Pancreas (tissue), 10 donors: ENCODE measurements around the gene KCNMB3. TPM values are rescaled to one million over a fixed set of nuclear protein-coding genes. Genes with fewer than 3 reads are reported as not detected.

Experiments
- ATAC-seq, 4 donors: fragments of 200-7000 bp; cut with Tn5 transposase; one replicate each; pipeline versions ENCODE4 v1.8.0 to v1.9.1; 2020; ENCODE audit warnings: mild to moderate bottlenecking in 4 of 4, moderate library complexity in 4 of 4
- DNase-seq, 6 donors: peaks; one replicate each; pipeline ENCODE4 v3.0.0-alpha.2; 2020
- FAIRE-seq: peaks from 2 replicates; lab custom pipeline; 2012; peaks lifted over from hg19 to GRCh38; lab: Jason Lieb, UNC
- H3K27ac ChIP-seq, 4 donors: fragments of 200-600 bp; sonication (generic); 1 replicate in 3 of 4; 2 replicates in 1 of 4; pipeline versions ENCODE4 v1.5.0 to v1.8.0; 2020
- H3K27me3 ChIP-seq, 4 donors: fragments of 200-600 bp; one replicate each; pipeline ENCODE4 v1.8.0; 2021
- H3K36me3 ChIP-seq, 3 donors: fragments of 200-600 bp; sonication (generic) in 1 of 3; one replicate each; pipeline versions ENCODE4 v1.5.0 to v1.8.0; 2020 to 2021
- H3K4me1 ChIP-seq, 3 donors: fragments of 200-600 bp; one replicate each; pipeline ENCODE4 v1.8.0; 2021
- H3K4me3 ChIP-seq, 4 donors: fragments of 200-600 bp; sonication (generic) in 2 of 4; one replicate each; pipeline versions ENCODE4 v1.5.0 to v1.8.0; 2020 to 2021
- H3K9me3 ChIP-seq, 4 donors: fragments of 200-600 bp; one replicate each; pipeline ENCODE4 v1.8.0; 2021
- CTCF ChIP-seq, 4 donors: fragments of 200-600 bp; sonication (generic) in 3 of 4; IDR thresholded peaks; one replicate each; pipeline versions ENCODE4 v1.5.0 to v1.8.0; 2021; ENCODE audit warnings: antibody characterized with exemption in 4 of 4
- WGBS, 2 donors: extraction: QIAGEN DNeasy Blood & Tissue Kit; methylation state at CpG; one replicate each; pipeline ENCODE4 v1.1.7; 2013; 5-methylcytosine and 5-hydroxymethylcytosine counted together
- intact Hi-C, 3 donors: fragments of 100-400 bp; cut with DNase I; formaldehyde crosslinking; loops; one replicate each; pipeline versions ENCODE4 v1.11.1 to v1.14.2; 2022
- polyA plus RNA-seq, 2 donors: library from polyadenylated mRNA; stranded (reverse); fragments of 200-250 nt; gene quantifications; one replicate each; pipeline ENCODE4 v1.2.3, GENCODE V29; 2013
- total RNA-seq, 6 donors: library from RNA; stranded (reverse); fragmentation: NEBNext Ultra II Directional in 4 of 6; extraction: Animal tissue kit (Norgen Biotek cat#: 25700) in 4 of 6; gene quantifications; one replicate each; pipeline versions ENCODE4 v1.2.1 to v1.2.4, GENCODE V29; 2021 to 2023
- donor health status: healthy with polysubstance abuse.
- donor health status: DM: no; HTN: no; CAD: no; lungs with moderate emphysema.
- donor health status: DM: no; HTN: no; CAD: no.
- donor health status: control.
- donor health status: control.
- donor health status: Bipolar disorder and iron deficiency.
- donor health status: DM: yes; HTN: yes; CAD: no.
- donor health status: DM: no; HTN: no; CAD: no.
- donor health status: DM: no; HTN: no; CAD: no.
- donor health status: DM: yes; HTN: yes; CAD: no.

The KCNMB3 gene
- total and polyA plus RNA-seq, 8 donors = 1.4 to 7.8 (median 3.2) TPM

DNA sequence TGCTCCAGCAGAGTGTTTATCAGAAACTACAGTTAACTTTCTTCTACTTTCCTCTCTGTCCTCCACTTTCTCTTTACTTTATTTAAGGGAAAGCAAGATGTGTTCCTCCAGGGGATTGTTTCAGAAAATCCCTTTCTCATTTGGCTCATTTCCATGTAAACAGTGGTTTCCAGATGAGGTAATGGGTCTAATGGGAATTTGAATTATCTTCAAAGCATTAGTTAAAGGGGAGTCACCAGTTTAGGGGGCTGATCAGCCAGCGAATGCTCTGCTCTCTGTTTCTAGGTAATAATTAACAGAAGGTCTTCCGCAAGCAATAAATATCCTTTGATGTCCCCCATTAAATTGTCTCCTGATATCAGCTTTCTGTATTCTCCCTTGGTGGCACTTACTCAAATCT is 41.5 kb upstream of the KCNMB3 start:
- WGBS, 2 donors = 52 to 62% methylated on average over 2 of the region's 2 CpGs
- no peak for FAIRE-seq
- no peak for ATAC-seq
- H3K27me3 ChIP-seq = no peaks in the 10 kb centered on the region
- DNase-seq = no peak
- TF ChIP-seq CTCF (IDR thresholded peaks at IDR 0.05) = no peak
- H3K9me3 ChIP-seq = no peaks in the 10 kb centered on the region
- no peaks in the 10 kb centered on the region for H3K4me1 ChIP-seq
- no peaks in the 10 kb centered on the region for H3K36me3 ChIP-seq
- intact Hi-C loops = no loop called here
- H3K27ac ChIP-seq = no peak overlapping the region
- H3K4me3 ChIP-seq = no peak overlapping the region

DNA sequence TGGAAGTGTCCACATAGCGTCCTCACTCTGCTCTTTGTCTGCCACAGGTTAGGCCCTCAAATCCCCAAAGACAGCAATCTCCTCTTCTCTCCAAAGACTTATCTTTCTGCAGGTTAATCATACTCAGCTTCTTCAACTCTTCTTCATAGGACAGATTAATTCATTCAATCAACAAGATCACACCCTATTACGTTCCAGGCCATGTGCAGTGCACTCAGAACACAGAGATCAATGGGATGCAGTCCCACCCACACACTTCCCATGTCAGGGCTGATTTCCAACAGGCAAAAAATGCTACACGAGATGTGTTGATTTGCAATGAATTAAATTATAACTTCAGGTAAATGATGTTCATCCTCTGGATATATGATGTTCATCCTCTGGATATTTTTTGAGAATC is 38.4 kb upstream of the KCNMB3 start:
- Histone ChIP-seq H3K27ac (no peak overlapping the region), H3K36me3 (no peaks in the 10 kb centered on the region), H3K27me3 (no peaks in the 10 kb centered on the region), H3K9me3 (no peaks in the 10 kb centered on the region), H3K4me3 (no peak overlapping the region), H3K4me1 (no peaks in the 10 kb centered on the region)
- ATAC-seq (no peak), FAIRE-seq (no peak), DNase-seq (no peak)
- intact Hi-C loops = no loop called here
- WGBS, 2 donors = 60 to 63% methylated on average over 3 of the region's 3 CpGs
- no peak for TF ChIP-seq CTCF (IDR thresholded peaks at IDR 0.05)

DNA sequence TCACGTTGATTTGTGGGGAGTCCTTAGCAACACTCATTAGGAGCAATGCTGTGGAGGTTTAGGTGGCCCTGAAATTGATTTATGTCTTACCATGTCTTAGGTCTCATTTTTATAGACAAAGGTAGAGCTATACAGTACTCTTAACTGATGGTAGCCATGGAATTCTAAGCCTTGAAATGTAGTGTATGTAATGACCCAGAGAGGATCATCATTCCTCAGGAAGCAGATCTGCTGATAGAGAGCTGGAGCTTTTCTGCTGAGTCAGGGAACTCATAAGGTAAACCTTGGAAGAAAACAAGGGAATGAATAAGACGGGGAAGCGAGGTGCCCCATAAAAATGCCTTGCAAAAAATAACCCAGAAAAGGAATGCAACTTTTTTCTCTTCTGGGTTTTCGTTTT is 37.9 kb upstream of the KCNMB3 start:
- DNase-seq (no peak), ATAC-seq (no peak), FAIRE-seq (no peak)
- no peak overlapping the region for H3K4me3 ChIP-seq
- H3K27ac ChIP-seq = no peak overlapping the region
- intact Hi-C loops = no loop called here
- 48 to 59% methylated on average over 4 of the region's 4 CpGs for WGBS, 2 donors
- no peaks in the 10 kb centered on the region for H3K4me1 ChIP-seq
- no peaks in the 10 kb centered on the region for H3K36me3 ChIP-seq
- H3K9me3 ChIP-seq = no peaks in the 10 kb centered on the region
- H3K27me3 ChIP-seq = no peaks in the 10 kb centered on the region
- TF ChIP-seq CTCF (IDR thresholded peaks at IDR 0.05) = no peak

- 86 to 87% methylated on average over 6 of the region's 6 CpGs for WGBS, 2 donors
- H3K9me3 ChIP-seq = no peaks in the 10 kb centered on the region
- no peak overlapping the region for H3K4me3 ChIP-seq
- DNase-seq (no peak), FAIRE-seq (no peak), ATAC-seq (no peak)
- TF ChIP-seq CTCF (IDR thresholded peaks at IDR 0.05) = no peak
- no peaks in the 10 kb centered on the region for H3K27me3 ChIP-seq
- intact Hi-C loops = no loop called here
- H3K4me1 ChIP-seq = no peaks in the 10 kb centered on the region
- H3K36me3 ChIP-seq = no peaks in the 10 kb centered on the region
- no peak overlapping the region for H3K27ac ChIP-seq
Observed at GRCh38 chr3:179286331-179286730, 35.4 kb upstream of the KCNMB3 start.

DNA sequence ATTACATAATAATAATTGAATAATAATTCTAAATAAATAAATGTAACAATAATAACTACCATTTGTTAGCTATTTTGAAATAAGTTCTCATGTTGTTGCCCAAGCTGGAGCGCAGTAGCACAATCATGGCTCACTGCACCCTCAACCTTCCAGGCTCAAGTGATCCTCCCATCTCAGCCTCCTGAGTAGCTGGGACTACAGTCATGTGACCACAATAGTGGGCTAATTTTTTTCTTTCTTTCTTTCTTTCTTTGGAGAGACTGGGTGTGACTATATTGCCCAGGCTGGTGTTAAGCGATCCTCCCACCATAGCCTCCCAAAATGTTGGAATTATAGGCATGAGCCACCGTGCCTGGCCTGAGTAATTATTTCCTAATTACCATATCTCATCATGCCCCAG is 30.9 kb upstream of the KCNMB3 start:
- DNase-seq (no peak), ATAC-seq (no peak), FAIRE-seq (no peak)
- Histone ChIP-seq H3K27ac (no peak overlapping the region), H3K36me3 (no peaks in the 10 kb centered on the region), H3K4me3 (no peak overlapping the region), H3K4me1 (no peaks in the 10 kb centered on the region), H3K9me3 (no peaks in the 10 kb centered on the region), H3K27me3 (no peaks in the 10 kb centered on the region)
- WGBS, 2 donors = 80 to 90% methylated on average over 2 to 3 of the region's 3 CpGs
- intact Hi-C loops = no loop called here
- no peak for TF ChIP-seq CTCF (IDR thresholded peaks at IDR 0.05)
